ENCODE data around the gene HBEGF.

DNA sequence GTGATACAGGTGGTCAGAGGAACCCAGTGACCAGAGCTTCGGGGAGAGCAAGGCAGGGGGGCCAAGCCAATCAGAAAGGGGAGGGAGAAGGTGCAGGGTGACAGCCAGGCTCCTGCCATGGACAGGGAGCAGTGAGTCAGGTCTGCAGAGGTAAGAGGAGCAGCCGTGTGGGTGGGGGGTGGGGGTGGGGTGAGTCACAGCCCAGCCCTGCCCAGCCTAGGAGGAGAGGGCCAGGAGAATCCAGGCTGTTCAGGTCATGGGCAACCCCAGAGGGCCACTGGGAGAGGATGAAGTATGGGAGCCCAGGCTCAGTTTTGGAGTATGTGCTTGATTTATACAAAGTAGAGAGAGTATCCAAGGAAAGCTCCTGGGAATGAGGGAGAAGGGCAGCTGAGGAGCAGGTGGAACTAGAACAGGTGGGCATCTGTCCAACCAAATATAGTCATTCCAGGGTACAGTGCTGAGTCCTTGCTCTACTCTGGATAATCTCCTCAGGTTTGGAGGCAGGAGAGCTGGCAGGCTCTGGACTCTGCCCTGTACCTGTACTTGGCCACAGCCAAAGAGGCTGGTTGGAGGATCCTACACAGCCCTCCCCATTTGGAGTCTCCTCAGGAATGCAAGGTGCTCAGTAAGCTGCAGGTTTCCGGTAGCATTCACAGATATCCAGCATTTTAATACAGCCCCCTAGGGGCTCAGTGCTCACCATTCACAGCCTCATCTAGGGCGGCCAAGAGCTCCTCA is 1.6 kb downstream of the HBEGF start:
- TF ChIP-seq POLR2AphosphoS5 (IDR thresholded peaks at IDR 0.05): no peak
- TF ChIP-seq, protein P1, sequence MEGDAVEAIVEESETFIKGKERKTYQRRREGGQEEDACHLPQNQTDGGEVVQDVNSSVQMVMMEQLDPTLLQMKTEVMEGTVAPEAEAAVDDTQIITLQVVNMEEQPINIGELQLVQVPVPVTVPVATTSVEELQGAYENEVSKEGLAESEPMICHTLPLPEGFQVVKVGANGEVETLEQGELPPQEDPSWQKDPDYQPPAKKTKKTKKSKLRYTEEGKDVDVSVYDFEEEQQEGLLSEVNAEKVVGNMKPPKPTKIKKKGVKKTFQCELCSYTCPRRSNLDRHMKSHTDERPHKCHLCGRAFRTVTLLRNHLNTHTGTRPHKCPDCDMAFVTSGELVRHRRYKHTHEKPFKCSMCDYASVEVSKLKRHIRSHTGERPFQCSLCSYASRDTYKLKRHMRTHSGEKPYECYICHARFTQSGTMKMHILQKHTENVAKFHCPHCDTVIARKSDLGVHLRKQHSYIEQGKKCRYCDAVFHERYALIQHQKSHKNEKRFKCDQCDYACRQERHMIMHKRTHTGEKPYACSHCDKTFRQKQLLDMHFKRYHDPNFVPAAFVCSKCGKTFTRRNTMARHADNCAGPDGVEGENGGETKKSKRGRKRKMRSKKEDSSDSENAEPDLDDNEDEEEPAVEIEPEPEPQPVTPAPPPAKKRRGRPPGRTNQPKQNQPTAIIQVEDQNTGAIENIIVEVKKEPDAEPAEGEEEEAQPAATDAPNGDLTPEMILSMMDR (IDR thresholded peaks at IDR 0.05): no peak
- TF ChIP-seq POLR2A (IDR thresholded peaks at IDR 0.05): no peak
- TF ChIP-seq EP300 (IDR thresholded peaks at IDR 0.05): no peak
